OCI-LY3 (cell line): Measurements from ENCODE around the gene ARHGAP40.
A peak's percentile ranks its signal among the peaks of the same experiment; 100 is the strongest.

Experiments used
- H2AFZ ChIP-seq: fragments of 200-600, 300-600 bp; shearing (Covaris generic); 2 replicates; pipeline ENCODE4 v1.6.0; 2014; ENCODE audit warnings: antibody characterized with exemption, low read depth, low read length
- H3K27ac ChIP-seq: fragments of 200-600, 300-600 bp; sonication (generic); 2 replicates; pipeline ENCODE4 v1.5.1; 2014; ENCODE audit warnings: mild to moderate bottlenecking, low read length, moderate library complexity, mixed read lengths
- H3K27me3 ChIP-seq: fragments of 200-600, 300-600 bp; sonication (generic); 2 replicates; pipeline ENCODE4 v1.6.1; 2014; ENCODE audit warnings: low read depth, low read length, mixed read lengths
- H3K36me3 ChIP-seq: fragments of 200-600, 300-600 bp; sonication (generic); replicated peaks from 2 replicates; pipeline ENCODE3; 2014; ENCODE audit warnings: low read depth, low read length, mixed read lengths
- H3K4me1 ChIP-seq: fragments of 300-600, 200-600 bp; sonication (generic); 2 replicates; pipeline ENCODE4 v1.6.1; 2014; ENCODE audit warnings: low read length, mixed read lengths
- H3K4me2 ChIP-seq: fragments of 200-600, 300-600 bp; sonication (generic); 2 replicates; pipeline ENCODE4 v1.6.1; 2014; ENCODE audit warnings: low read length, mixed read lengths
- H3K4me3 ChIP-seq: fragments of 300-600, 200-600 bp; sonication (generic); 2 replicates; pipeline ENCODE4 v1.5.1; 2014; ENCODE audit warnings: antibody characterized with exemption, mild to moderate bottlenecking, low read length, moderate library complexity
- H3K79me2 ChIP-seq: fragments of 300-600, 200-600 bp; shearing (Covaris generic); 2 replicates; pipeline ENCODE4 v1.6.1; 2014; ENCODE audit warnings: mild to moderate bottlenecking, low read length, mixed read lengths
- H3K9ac ChIP-seq: fragments of 300-600, 200-600 bp; shearing (Covaris generic); 2 replicates; pipeline ENCODE4 v1.6.0; 2014; ENCODE audit warnings: mild to moderate bottlenecking, low read length, moderate library complexity
- H3K9me3 ChIP-seq: fragments of 200-600, 300-600 bp; shearing (Covaris generic); 2 replicates; pipeline ENCODE4 v1.6.1; 2014; ENCODE audit warnings: low read length, mixed read lengths; ENCODE audit not compliant: insufficient read depth
- H4K20me1 ChIP-seq: fragments of 200-600, 300-600 bp; sonication (generic); 2 replicates; pipeline ENCODE4 v1.6.1; 2016; ENCODE audit warnings: low read length, mixed read lengths; ENCODE audit not compliant: insufficient read depth
- EZH2phosphoT487 ChIP-seq: fragments of 200-600 bp; shearing (Covaris generic); IDR thresholded peaks from 2 replicates; pipeline ENCODE4 v1.6.1; 2018; ENCODE audit warnings: antibody characterized with exemption, mixed run types, low read depth
- TF ChIP-seq, protein P1 (sequence below): fragments of 200-600, 300-600 bp; sonication (generic); IDR thresholded peaks from 2 replicates; pipeline ENCODE4 v1.5.1; 2014; ENCODE audit warnings: antibody characterized with exemption, low read length, low read depth

ARHGAP40 gene

DNA sequence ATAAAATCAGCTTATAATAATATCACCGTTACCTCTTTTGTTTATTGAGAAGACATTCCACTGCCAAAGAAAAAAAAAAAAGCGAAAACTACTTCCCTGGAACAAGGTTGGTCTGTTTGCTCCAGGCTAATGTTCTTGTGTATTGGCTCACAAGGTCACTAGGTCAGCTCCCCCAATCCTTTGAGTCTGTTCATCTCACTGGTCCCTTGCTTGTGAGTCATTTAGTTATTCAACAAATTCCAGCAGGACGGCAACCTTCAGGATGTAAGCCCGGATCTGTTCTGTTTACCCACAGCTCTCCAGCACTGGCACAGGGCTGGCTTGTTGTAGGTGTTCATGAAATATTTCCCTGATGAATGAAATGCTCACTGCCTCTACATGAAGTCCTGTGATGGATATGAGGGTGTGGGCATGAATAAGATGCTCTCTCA lies 3.3 kb downstream of the ARHGAP40 start:
- Histone ChIP-seq H3K4me1 (peaks cover 12% of the 10 kb centered on the region), H3K79me2 (no peaks in the 10 kb centered on the region), H3K9ac (no peak overlapping the region), H3K4me3 (no peak overlapping the region), H3K27ac (no peak overlapping the region), H4K20me1 (no peaks in the 10 kb centered on the region), H3K9me3 (no peaks in the 10 kb centered on the region), H3K27me3 (peaks cover 49% of the 10 kb centered on the region), H2AFZ (no peak overlapping the region), H3K36me3 (no peaks in the 10 kb centered on the region), H3K4me2 (no peak overlapping the region)
- no peak for TF ChIP-seq EZH2phosphoT487
- TF ChIP-seq, protein P1, sequence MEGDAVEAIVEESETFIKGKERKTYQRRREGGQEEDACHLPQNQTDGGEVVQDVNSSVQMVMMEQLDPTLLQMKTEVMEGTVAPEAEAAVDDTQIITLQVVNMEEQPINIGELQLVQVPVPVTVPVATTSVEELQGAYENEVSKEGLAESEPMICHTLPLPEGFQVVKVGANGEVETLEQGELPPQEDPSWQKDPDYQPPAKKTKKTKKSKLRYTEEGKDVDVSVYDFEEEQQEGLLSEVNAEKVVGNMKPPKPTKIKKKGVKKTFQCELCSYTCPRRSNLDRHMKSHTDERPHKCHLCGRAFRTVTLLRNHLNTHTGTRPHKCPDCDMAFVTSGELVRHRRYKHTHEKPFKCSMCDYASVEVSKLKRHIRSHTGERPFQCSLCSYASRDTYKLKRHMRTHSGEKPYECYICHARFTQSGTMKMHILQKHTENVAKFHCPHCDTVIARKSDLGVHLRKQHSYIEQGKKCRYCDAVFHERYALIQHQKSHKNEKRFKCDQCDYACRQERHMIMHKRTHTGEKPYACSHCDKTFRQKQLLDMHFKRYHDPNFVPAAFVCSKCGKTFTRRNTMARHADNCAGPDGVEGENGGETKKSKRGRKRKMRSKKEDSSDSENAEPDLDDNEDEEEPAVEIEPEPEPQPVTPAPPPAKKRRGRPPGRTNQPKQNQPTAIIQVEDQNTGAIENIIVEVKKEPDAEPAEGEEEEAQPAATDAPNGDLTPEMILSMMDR, result no peak

GRCh38 chr20:38607351-38607750 lies 5.7 kb downstream of the ARHGAP40 start:
- H3K9ac ChIP-seq, result no peak overlapping the region
- H4K20me1 ChIP-seq, result no peaks in the 10 kb centered on the region
- TF ChIP-seq EZH2phosphoT487, result no peak
- TF ChIP-seq, protein P1, result no peak
- no peak overlapping the region for H3K4me3 ChIP-seq
- H3K4me2 ChIP-seq, result no peak overlapping the region
- no peaks in the 10 kb centered on the region for H3K9me3 ChIP-seq
- no peak overlapping the region for H3K27ac ChIP-seq
- peaks cover 40% of the 10 kb centered on the region for H3K27me3 ChIP-seq
- no peak overlapping the region for H2AFZ ChIP-seq
- H3K36me3 ChIP-seq, result no peaks in the 10 kb centered on the region
- H3K79me2 ChIP-seq, result no peaks in the 10 kb centered on the region
- peaks cover 12% of the 10 kb centered on the region for H3K4me1 ChIP-seq

DNA sequence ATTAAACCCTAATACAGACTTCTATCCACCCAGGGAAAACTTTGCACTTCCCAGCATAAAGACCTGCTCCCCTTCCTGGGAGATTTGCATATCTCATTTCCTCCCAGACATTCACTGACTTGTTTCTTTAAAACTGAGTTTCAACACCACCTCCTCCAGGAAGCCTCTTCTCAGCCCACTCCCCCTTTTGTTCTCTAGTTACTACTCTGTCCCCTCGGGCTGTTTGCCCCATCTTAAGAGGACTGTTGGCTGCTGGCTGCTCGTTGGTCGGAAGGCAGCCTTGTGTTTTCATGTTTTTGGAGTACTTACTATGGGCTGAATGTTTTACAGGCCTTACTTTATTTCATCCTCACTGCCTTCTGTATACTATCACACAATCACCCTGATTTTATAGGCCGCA lies 6.6 kb downstream of the ARHGAP40 start:
- H3K36me3 ChIP-seq, result no peaks in the 10 kb centered on the region
- peak overlapping the region; percentile 39 for H3K4me2 ChIP-seq
- H4K20me1 ChIP-seq, result no peaks in the 10 kb centered on the region
- no peak overlapping the region; the same call in 1 of the 2 replicates for H2AFZ ChIP-seq
- no peaks in the 10 kb centered on the region for H3K9me3 ChIP-seq
- no peaks in the 10 kb centered on the region for H3K79me2 ChIP-seq
- H3K4me3 ChIP-seq, result no peak overlapping the region
- H3K27me3 ChIP-seq, result peaks cover 33% of the 10 kb centered on the region
- no peak for TF ChIP-seq EZH2phosphoT487
- TF ChIP-seq, protein P1, result no peak
- no peak overlapping the region for H3K27ac ChIP-seq
- no peak overlapping the region for H3K9ac ChIP-seq
- H3K4me1 ChIP-seq, result peaks cover 12% of the 10 kb centered on the region

- Histone ChIP-seq H3K9me3 (no peaks in the 10 kb centered on the region), H3K9ac (no peak overlapping the region), H3K4me2 (no peak overlapping the region), H3K79me2 (no peaks in the 10 kb centered on the region), H3K36me3 (no peaks in the 10 kb centered on the region), H3K27me3 (peaks cover 35% of the 10 kb centered on the region), H4K20me1 (no peaks in the 10 kb centered on the region), H3K27ac (no peak overlapping the region), H2AFZ (no peak overlapping the region), H3K4me1 (peaks cover 12% of the 10 kb centered on the region), H3K4me3 (no peak overlapping the region)
- TF ChIP-seq, protein P1, result no peak
- TF ChIP-seq EZH2phosphoT487, result no peak
Observed at GRCh38 chr20:38609815-38610214, 8.2 kb downstream of the ARHGAP40 start.
